IMR-90 (cell line): ENCODE data around the gene HLA-DQB1. TPM values are rescaled to one million over a fixed set of nuclear protein-coding genes. Genes with fewer than 3 reads are reported as not detected.

Source experiments
- ATAC-seq: fragments of 200-7000 bp; cut with Tn5 transposase; 2 replicates; pipeline ENCODE4 v1.9.1; 2020; ENCODE audit warnings: low read depth, mild to moderate bottlenecking, moderate library complexity
- BruUV-seq: library from RNA; stranded (reverse); fragments of 400-500 nt; replicated peaks from 2 replicates; lab custom pipeline; 2021; lab: Mats Ljungman, UMichigan
- CTCF ChIA-PET: fragments of 300-600 bp; formaldehyde crosslinking; extraction: SDS; loops from one replicate; lab custom pipeline; 2021; ENCODE audit warnings: antibody characterized with exemption; lab: Yijun Ruan, JAX
- POLR2A ChIA-PET: fragments of 300-600 bp; sonication (Branson Sonifier 250); formaldehyde crosslinking; loops from one replicate; lab custom pipeline; 2022; ENCODE audit warnings: antibody characterized with exemption; ENCODE audit not compliant: unreplicated experiment; lab: Charles Lee
- DNase-seq: peaks from one replicate; pipeline ENCODE4 v3.0.0; 2013
- H2AFZ ChIP-seq: replicated peaks from 2 replicates; pipeline ENCODE3; 2013; ENCODE audit warnings: low read length, mild to moderate bottlenecking; ENCODE audit not compliant: poor library complexity
- H2AK5ac ChIP-seq: 2 replicates; pipeline ENCODE4 v1.6.1; 2013; ENCODE audit warnings: low read depth, low read length, inconsistent platforms
- H2AK9ac ChIP-seq: replicated peaks from 2 replicates; pipeline ENCODE3; 2013; ENCODE audit warnings: mild to moderate bottlenecking, low read depth, low read length, moderate library complexity; ENCODE audit not compliant: poor library complexity
- H2BK120ac ChIP-seq: 2 replicates; pipeline ENCODE4 v1.6.1; 2013; ENCODE audit warnings: low read depth, low read length, inconsistent platforms
- H2BK15ac ChIP-seq: 3 replicates; pipeline ENCODE4 v1.6.1; 2013; ENCODE audit warnings: low read depth, low read length, inconsistent platforms
- H2BK20ac ChIP-seq: 2 replicates; pipeline ENCODE4 v1.6.1; 2013; ENCODE audit warnings: low read depth, mild to moderate bottlenecking, inconsistent platforms, low read length, moderate library complexity
- H2BK5ac ChIP-seq: 2 replicates; pipeline ENCODE4 v1.6.1; 2013; ENCODE audit warnings: mild to moderate bottlenecking, low read depth, low read length, inconsistent platforms; ENCODE audit not compliant: poor library complexity, severe bottlenecking
- H3K14ac ChIP-seq: replicated peaks from 2 replicates; pipeline ENCODE4 v1.6.1; 2013; ENCODE audit warnings: low read depth, low read length, inconsistent platforms
- H3K18ac ChIP-seq: 2 replicates; pipeline ENCODE4 v1.6.1; 2013; ENCODE audit warnings: low read depth, low read length, control low read depth
- H3K23ac ChIP-seq: 2 replicates; pipeline ENCODE4 v1.6.1; 2013; ENCODE audit warnings: low read depth, low read length, inconsistent platforms
- H3K27ac ChIP-seq: 2 replicates; pipeline ENCODE4 v1.5.1; 2013; ENCODE audit warnings: mild to moderate bottlenecking, control low read depth, low read length; ENCODE audit not compliant: insufficient read depth
- H3K27me3 ChIP-seq: 2 replicates; pipeline ENCODE4 v1.6.1; 2013; ENCODE audit warnings: low read length; ENCODE audit not compliant: control insufficient read depth, insufficient read depth
- H3K36me3 ChIP-seq: 2 replicates; pipeline ENCODE4 v1.6.1; 2013; ENCODE audit warnings: low read length, mixed read lengths; ENCODE audit not compliant: control insufficient read depth, insufficient read depth
- H3K4ac ChIP-seq: 2 replicates; pipeline ENCODE4 v1.6.1; 2013; ENCODE audit warnings: low read depth, low read length, inconsistent platforms
- H3K4me1 ChIP-seq: 2 replicates; pipeline ENCODE4 v1.6.1; 2013; ENCODE audit warnings: low read length, mixed read lengths; ENCODE audit not compliant: control insufficient read depth, insufficient read depth
- H3K4me2 ChIP-seq: 2 replicates; pipeline ENCODE4 v1.6.1; 2013; ENCODE audit warnings: low read depth, mild to moderate bottlenecking, control low read depth, low read length, moderate library complexity
- H3K4me3 ChIP-seq: 2 replicates; pipeline ENCODE4 v1.5.1; 2013; ENCODE audit warnings: low read depth, mild to moderate bottlenecking, control low read depth, low read length, moderate library complexity; ENCODE audit not compliant: insufficient read depth
- H3K56ac ChIP-seq: 2 replicates; pipeline ENCODE4 v1.6.1; 2013; ENCODE audit warnings: low read length, inconsistent platforms; ENCODE audit not compliant: insufficient read depth; ENCODE audit errors: extremely low read depth
- H3K79me1 ChIP-seq, 2 experiments: 2 replicates each; pipeline ENCODE4 v1.6.1; 2013; ENCODE audit warnings: low read length in 2 of 2, inconsistent platforms in 1 of 2, low read depth in 1 of 2
- H3K9ac ChIP-seq: 2 replicates; pipeline ENCODE4 v1.6.1; 2013; ENCODE audit warnings: low read depth, low read length, control low read depth
- H3K9me1 ChIP-seq: 2 replicates; pipeline ENCODE4 v1.6.1; 2013; ENCODE audit warnings: low read length, inconsistent platforms; ENCODE audit not compliant: insufficient read depth
- H3K9me3 ChIP-seq: 2 replicates; pipeline ENCODE4 v1.6.1; 2013; ENCODE audit warnings: low read length; ENCODE audit not compliant: control insufficient read depth, insufficient read depth
- H4K20me1 ChIP-seq: 2 replicates; pipeline ENCODE4 v1.6.1; 2013; ENCODE audit warnings: low read length, inconsistent platforms; ENCODE audit not compliant: insufficient read depth
- H4K5ac ChIP-seq: 2 replicates; pipeline ENCODE4 v1.6.1; 2013; ENCODE audit warnings: mild to moderate bottlenecking, low read depth, low read length, control low read depth
- H4K8ac ChIP-seq, 2 experiments: 2 replicates each; pipeline ENCODE4 v1.6.1; 2013; ENCODE audit warnings: low read depth in 2 of 2, low read length in 2 of 2, control low read depth in 1 of 2, inconsistent platforms in 1 of 2
- H4K91ac ChIP-seq: 2 replicates; pipeline ENCODE4 v1.6.1; 2013; ENCODE audit warnings: low read depth, low read length, inconsistent platforms; ENCODE audit not compliant: insufficient read depth
- CEBPB ChIP-seq: IDR thresholded peaks from 2 replicates; pipeline ENCODE4 v1.6.1; 2012; ENCODE audit warnings: low read depth, low read length, improper control_type of control experiment
- CHD1 ChIP-seq: IDR thresholded peaks from 2 replicates; pipeline ENCODE4 v1.6.1; 2012; ENCODE audit warnings: low read depth, low read length, improper control_type of control experiment
- CTCF ChIP-seq: conservative IDR thresholded peaks from 2 replicates; pipeline ENCODE4 v1.5.1; 2012; ENCODE audit warnings: mild to moderate bottlenecking, low read depth, low read length, improper control_type of control experiment
- ELK1 ChIP-seq: fragments of 150-350 bp; IDR thresholded peaks from 2 replicates; pipeline ENCODE4 v1.6.1; 2016; ENCODE audit warnings: low read depth, mild to moderate bottlenecking, low read length, moderate library complexity, borderline replicate concordance
- FOS ChIP-seq: fragments of 150-350 bp; IDR thresholded peaks from 2 replicates; pipeline ENCODE4 v1.6.1; 2016; ENCODE audit warnings: low read depth, low read length
- MAZ ChIP-seq: IDR thresholded peaks from 2 replicates; pipeline ENCODE4 v1.6.1; 2012; ENCODE audit warnings: low read depth, mild to moderate bottlenecking, low read length, improper control_type of control experiment, moderate library complexity, borderline replicate concordance
- MXI1 ChIP-seq: IDR thresholded peaks from 2 replicates; pipeline ENCODE4 v1.6.1; 2012; ENCODE audit warnings: low read depth, mild to moderate bottlenecking, low read length, moderate library complexity, borderline replicate concordance
- NFE2L2 ChIP-seq: fragments of 150-350 bp; IDR thresholded peaks from 2 replicates; pipeline ENCODE4 v1.6.1; 2016; ENCODE audit warnings: low read depth, mild to moderate bottlenecking, low read length
- POLR2A ChIP-seq: IDR thresholded peaks from 2 replicates; pipeline ENCODE4 v1.6.1; 2012; ENCODE audit warnings: mild to moderate bottlenecking, low read depth, low read length
- RAD21 ChIP-seq: IDR thresholded peaks from 2 replicates; pipeline ENCODE4 v1.6.1; 2012; ENCODE audit warnings: low read length, improper control_type of control experiment
- RCOR1 ChIP-seq: IDR thresholded peaks from 2 replicates; pipeline ENCODE4 v1.6.1; 2012; ENCODE audit warnings: mild to moderate bottlenecking, low read length, improper control_type of control experiment; ENCODE audit not compliant: insufficient replicate concordance
- RFX5 ChIP-seq: IDR thresholded peaks from 2 replicates; pipeline ENCODE4 v1.8.0; 2012; ENCODE audit warnings: low read depth, mild to moderate bottlenecking, low read length, moderate library complexity
- SMC3 ChIP-seq: fragments of 150-350 bp; IDR thresholded peaks from 2 replicates; pipeline ENCODE4 v1.6.1; 2016; ENCODE audit warnings: low read depth, mild to moderate bottlenecking, antibody characterized with exemption, low read length, moderate library complexity
- USF2 ChIP-seq: fragments of 150-350 bp; IDR thresholded peaks from 2 replicates; pipeline ENCODE4 v1.6.1; 2017; ENCODE audit warnings: mild to moderate bottlenecking, antibody characterized with exemption, low read length, low read depth
- WGBS, 2 experiments: methylation state at CpG; one replicate each; pipeline versions ENCODE4 v1.1.5 to v1.1.7; 2013; ENCODE audit warnings: missing lambda C conversion rate in 2 of 2; ENCODE audit not compliant: insufficient read length in 1 of 2; ENCODE audit errors: extremely low coverage in 2 of 2; 5-methylcytosine and 5-hydroxymethylcytosine counted together
- dilution Hi-C: fragments of 300-500 bp; cut with HindIII; formaldehyde crosslinking; loops from one replicate; pipeline ENCODE4 v1.14.3; 2018; ENCODE audit warnings: low sequenced_read_pairs; ENCODE audit not compliant: unreplicated experiment
- in situ Hi-C: fragments of 300-500 bp; cut with MboI; formaldehyde crosslinking; loops from 3 replicates; pipeline ENCODE4 v1.14.3; 2019; ENCODE audit warnings: low sequenced_read_pairs, inconsistent platforms, mixed read lengths
- intact Hi-C: fragments of 100-400 bp; cut with micrococcal nuclease; formaldehyde crosslinking; loops from 2 replicates; pipeline ENCODE4 v1.10.0; 2022
- polyA plus RNA-seq, 3 experiments: library from polyadenylated mRNA; depleted of rRNA; stranded (reverse); fragments of >200 nt; gene quantifications; 2 replicates each; pipeline ENCODE4 v1.2.3, GENCODE V29; 2012; ENCODE audit warnings: low replicate concordance in 1 of 3
- total RNA-seq: library from RNA; depleted of rRNA; stranded (reverse); fragments of >200 nt; gene quantifications from 2 replicates; pipeline ENCODE4 v1.2.3, GENCODE V29; 2012

The HLA-DQB1 gene
- total and polyA plus RNA-seq, 2 of the 4 experiments (the other 2 are of a cell fraction), result not detected

- 0% methylated on average over 1 of the region's 3 CpGs; no CpG with 5 or more reads in 1 of the 2 experiments for WGBS, 2 experiments
Observed at GRCh38 chr6:32627249-32627648, 39.2 kb downstream of the HLA-DQB1 start.

More at GRCh38 chr6:32627249-32627648, 39.2 kb downstream of the HLA-DQB1 start:
- no peak overlapping the region for H3K4me2 ChIP-seq
- H3K27me3 ChIP-seq, result no peaks in the 10 kb centered on the region
- no peak overlapping the region for H2BK120ac ChIP-seq
- H3K27ac ChIP-seq, result no peak overlapping the region
- ChIA-PET POLR2A (no interaction called here), CTCF (no interaction called here)
- H3K14ac ChIP-seq, result no peak overlapping the region
- no peaks in the 10 kb centered on the region for H3K9me1 ChIP-seq
- no peak overlapping the region for H3K56ac ChIP-seq
- H3K23ac ChIP-seq, result no peak overlapping the region
- BruUV-seq, result no TSS peak
- H4K8ac ChIP-seq, result no peak overlapping the region
- DNase-seq (no peak), ATAC-seq (no peak)
- dilution Hi-C loops (no loop called here), intact Hi-C loops (no loop called here), in situ Hi-C loops (no loop called here)
- H3K4me3 ChIP-seq, result no peak overlapping the region
- TF ChIP-seq SMC3, result no peak
- TF ChIP-seq ELK1, result no peak
- no peak for TF ChIP-seq CTCF
- TF ChIP-seq RAD21, result no peak
- TF ChIP-seq NFE2L2, result no peak
- no peak for TF ChIP-seq CHD1
- TF ChIP-seq USF2, result no peak
- TF ChIP-seq POLR2A, result no peak
- no peak for TF ChIP-seq RCOR1
- TF ChIP-seq CEBPB, result no peak
- no peak for TF ChIP-seq MXI1
- TF ChIP-seq RFX5, result no peak
- TF ChIP-seq MAZ, result no peak
- TF ChIP-seq FOS, result no peak
- H4K20me1 ChIP-seq, result no peaks in the 10 kb centered on the region
- no peaks in the 10 kb centered on the region for H3K9me3 ChIP-seq
- no peak overlapping the region for H4K91ac ChIP-seq
- H3K4ac ChIP-seq, result no peak overlapping the region
- H2BK5ac ChIP-seq, result no peak overlapping the region
- no peak overlapping the region for H4K5ac ChIP-seq
- H3K79me1 ChIP-seq, result no peaks in the 10 kb centered on the region
- no peak overlapping the region for H2BK15ac ChIP-seq
- no peak overlapping the region for H2AFZ ChIP-seq
- H3K18ac ChIP-seq, result no peak overlapping the region
- H2AK5ac ChIP-seq, result no peak overlapping the region
- no peak overlapping the region for H2BK20ac ChIP-seq
- no peaks in the 10 kb centered on the region for H3K36me3 ChIP-seq
- no peak overlapping the region for H2AK9ac ChIP-seq
- H3K4me1 ChIP-seq, result no peaks in the 10 kb centered on the region
- H3K9ac ChIP-seq, result no peak overlapping the region
